Measurements from ENCODE around the gene SUB1.

GRCh38 chr5:32615236-32615635 lies 29.9 kb downstream of the SUB1 start:
- TF ChIP-seq CTCF (IDR thresholded peaks at IDR 0.05) = no peak
- no peak for TF ChIP-seq RFX5 (IDR thresholded peaks at IDR 0.05; ENCODE audit: low read length)
- no peak for TF ChIP-seq POLR2AphosphoS5 (IDR thresholded peaks at IDR 0.05; ENCODE audit: low read depth, low read length)
- no peak for TF ChIP-seq RAD21 (IDR thresholded peaks at IDR 0.05; ENCODE audit: low read length)
- TF ChIP-seq EP300 (IDR thresholded peaks at IDR 0.05; ENCODE audit: borderline replicate concordance in 1 of 2, low read depth in 1 of 2, low read length in 1 of 2) = no peak
